ENCODE results near the gene MYH9. TPM values are rescaled to one million over a fixed set of nuclear protein-coding genes. Genes with fewer than 3 reads are reported as not detected.

The MYH9 gene
- total RNA-seq, 1 experiment from 2014 or later, result 653 TPM

- Mint-ChIP-seq H3K27ac (ENCODE audit: low read depth, unreplicated experiment) (no peak overlapping the region), H3K9me3 (ENCODE audit: unreplicated experiment) (no peaks in the 10 kb centered on the region), H3K4me1 (ENCODE audit: insufficient read depth, unreplicated experiment) (peaks cover 7% of the 10 kb centered on the region), H3K27me3 (ENCODE audit: insufficient read depth, unreplicated experiment) (no peaks in the 10 kb centered on the region), H3K36me3 (ENCODE audit: insufficient read depth, unreplicated experiment) (peaks cover 96% of the 10 kb centered on the region), H3K4me3 (ENCODE audit: unreplicated experiment) (no peak overlapping the region)
- no peak for TF ChIP-seq CTCF (IDR thresholded peaks at IDR 0.05; ENCODE audit: unreplicated experiment)
- intact Hi-C loops (cut with micrococcal nuclease), result loop anchor here (1.0 kb wide), 2 partner anchors 86 to 170 kb away; no protein-coding TSS in a partner anchor
- TSS peak; percentile 21 for BruUV-seq (replicated peaks)
- ChIA-PET POLR2A (interaction anchor here (0.7 to 2.9 kb wide), 14 partner anchors 11 to 180 kb away, joined by 3 to 14 read pairs (median 4); partner anchors contain the start of gene MYH9), CTCF (interaction anchor here (0.5 to 11.4 kb wide), 43 partner anchors 8 to 980 kb away, joined by 3 to 180 read pairs (median 4); partner anchors contain the start of genes FOXRED2 and MYH9)
- DNase-seq (ENCODE audit: unreplicated experiment), result no peak
These were observed 87.2 kb downstream of the MYH9 start for GRCh38 chr22:36300396-36301212.

DNA sequence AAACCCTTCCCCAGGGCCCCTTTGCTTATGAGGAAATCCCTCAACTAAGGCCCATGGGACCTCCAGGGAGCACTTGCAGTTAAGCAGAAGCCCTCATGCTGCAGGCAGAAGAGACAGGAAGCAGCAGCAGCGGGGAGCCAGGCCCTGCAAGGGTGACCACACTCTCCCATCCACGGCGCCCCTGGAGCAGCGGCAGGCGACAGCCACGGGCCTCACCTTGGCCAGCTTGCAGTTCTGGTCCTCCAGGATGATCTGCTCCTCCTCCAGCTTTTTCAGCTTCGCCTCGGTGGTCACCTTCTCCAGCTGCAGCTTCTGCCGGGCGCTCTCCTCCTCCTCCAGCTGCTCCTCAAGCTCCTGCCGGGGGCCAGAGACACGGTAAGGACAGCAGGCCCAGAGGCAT lies 87.9 kb downstream of the MYH9 start:
- Mint-ChIP-seq H3K27me3 (ENCODE audit: insufficient read depth, unreplicated experiment) (no peaks in the 10 kb centered on the region), H3K4me3 (ENCODE audit: unreplicated experiment) (no peak overlapping the region)
- intact Hi-C loops (cut with micrococcal nuclease), result no loop called here

GRCh38 chr22:36299295-36299694 lies 88.5 kb downstream of the MYH9 start:
- CTCF ChIA-PET, result interaction anchor here (0.6 to 11.4 kb wide), 12 partner anchors 10 to 609 kb away, joined by 3 to 180 read pairs (median 4); no protein-coding TSS in a partner anchor
- no peak for TF ChIP-seq CTCF (IDR thresholded peaks at IDR 0.05; ENCODE audit: unreplicated experiment)
- DNase-seq (ENCODE audit: unreplicated experiment), result no peak
- H3K9me3 Mint-ChIP-seq (ENCODE audit: unreplicated experiment), result no peaks in the 10 kb centered on the region
- POLR2A ChIA-PET, result no interaction called here
- no TSS peak for BruUV-seq (replicated peaks)
- no peak overlapping the region for H3K4me3 Mint-ChIP-seq (ENCODE audit: unreplicated experiment)
- peaks cover 5% of the 10 kb centered on the region for H3K4me1 Mint-ChIP-seq (ENCODE audit: insufficient read depth, unreplicated experiment)
- H3K36me3 Mint-ChIP-seq (ENCODE audit: insufficient read depth, unreplicated experiment), result peaks cover 96% of the 10 kb centered on the region
- no peaks in the 10 kb centered on the region for H3K27me3 Mint-ChIP-seq (ENCODE audit: insufficient read depth, unreplicated experiment)
- intact Hi-C loops (cut with micrococcal nuclease), result no loop called here
- no peak overlapping the region for H3K27ac Mint-ChIP-seq (ENCODE audit: low read depth, unreplicated experiment)

More for the DNA sequence above, 87.9 kb downstream of the MYH9 start:
- Mint-ChIP-seq H3K27ac (ENCODE audit: low read depth, unreplicated experiment) (no peak overlapping the region), H3K4me1 (ENCODE audit: insufficient read depth, unreplicated experiment) (peaks cover 7% of the 10 kb centered on the region), H3K36me3 (ENCODE audit: insufficient read depth, unreplicated experiment) (peaks cover 96% of the 10 kb centered on the region), H3K9me3 (ENCODE audit: unreplicated experiment) (no peaks in the 10 kb centered on the region)
- ChIA-PET POLR2A (interaction anchor here (2.5 kb wide), 1 partner anchor 171 kb away, joined by 14 read pairs; no protein-coding TSS in a partner anchor), CTCF (interaction anchor here (0.6 to 11.4 kb wide), 13 partner anchors 13 to 610 kb away, joined by 3 to 180 read pairs (median 5); partner anchors contain the start of gene MYH9)
- BruUV-seq (replicated peaks), result no TSS peak
- no peak for DNase-seq (ENCODE audit: unreplicated experiment)
- no peak for TF ChIP-seq CTCF (IDR thresholded peaks at IDR 0.05; ENCODE audit: unreplicated experiment)

DNA sequence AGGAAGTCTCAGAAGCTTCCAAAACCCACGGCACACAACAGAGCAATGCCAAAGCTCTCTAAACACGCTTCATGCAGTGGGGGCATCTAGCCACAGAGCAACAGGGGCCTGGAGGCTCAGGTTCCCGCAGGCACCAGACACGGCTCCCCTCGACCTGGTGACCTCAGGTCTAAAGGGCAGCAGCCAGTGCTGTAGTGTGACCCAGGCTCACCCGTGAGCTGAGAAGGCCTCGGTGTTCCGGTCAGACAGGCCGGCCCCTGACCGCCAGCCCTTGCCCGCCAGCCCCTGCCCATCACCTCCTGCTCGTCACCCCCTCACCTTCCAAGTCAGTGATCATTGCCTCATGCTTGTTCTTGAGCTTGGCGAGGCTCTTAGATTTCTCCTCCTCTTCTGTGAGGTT lies 89.2 kb downstream of the MYH9 start:
- BruUV-seq (replicated peaks), result no TSS peak
- intact Hi-C loops (cut with micrococcal nuclease), result no loop called here
- Mint-ChIP-seq H3K27me3 (ENCODE audit: insufficient read depth, unreplicated experiment) (no peaks in the 10 kb centered on the region), H3K4me1 (ENCODE audit: insufficient read depth, unreplicated experiment) (no peaks in the 10 kb centered on the region), H3K4me3 (ENCODE audit: unreplicated experiment) (no peak overlapping the region), H3K27ac (ENCODE audit: low read depth, unreplicated experiment) (no peak overlapping the region), H3K9me3 (ENCODE audit: unreplicated experiment) (no peaks in the 10 kb centered on the region), H3K36me3 (ENCODE audit: insufficient read depth, unreplicated experiment) (peaks cover 96% of the 10 kb centered on the region)
- DNase-seq (ENCODE audit: unreplicated experiment), result no peak
- TF ChIP-seq CTCF (IDR thresholded peaks at IDR 0.05; ENCODE audit: unreplicated experiment), result no peak
- CTCF ChIA-PET, result interaction anchor here (0.9 to 11.4 kb wide), 9 partner anchors 9 to 188 kb away, joined by 3 to 180 read pairs (median 5); no protein-coding TSS in a partner anchor
- POLR2A ChIA-PET, result interaction anchor here (1.0 to 1.5 kb wide), 2 partner anchors 9 to 19 kb away, joined by 3 read pairs; no protein-coding TSS in a partner anchor

Measured in MCF 10A (cell line).